Stimulated activated CD4-positive, alpha-beta T cell treated with anti-CD3 and anti-CD28 coated beads, TNF-alpha, amount 100 ng/mL, for 1 hour (primary cell): ENCODE measurements around the gene HOXD13.

Experiments used
- DNase-seq, 3 donors: peaks; one replicate each; pipeline ENCODE4 v3.0.0-alpha.2; 2020; ENCODE audit warnings: low read depth in 3 of 3, low spot score in 1 of 3

The HOXD13 gene

GRCh38 chr2:176092270-176093144, at the start of gene HOXD13:
Gene HOXD13, plus strand, starts transcription at chr2:176092721. Its CDS starts 170 bp downstream, at chr2:176092891.
- DNase-seq, result no peak

DNA sequence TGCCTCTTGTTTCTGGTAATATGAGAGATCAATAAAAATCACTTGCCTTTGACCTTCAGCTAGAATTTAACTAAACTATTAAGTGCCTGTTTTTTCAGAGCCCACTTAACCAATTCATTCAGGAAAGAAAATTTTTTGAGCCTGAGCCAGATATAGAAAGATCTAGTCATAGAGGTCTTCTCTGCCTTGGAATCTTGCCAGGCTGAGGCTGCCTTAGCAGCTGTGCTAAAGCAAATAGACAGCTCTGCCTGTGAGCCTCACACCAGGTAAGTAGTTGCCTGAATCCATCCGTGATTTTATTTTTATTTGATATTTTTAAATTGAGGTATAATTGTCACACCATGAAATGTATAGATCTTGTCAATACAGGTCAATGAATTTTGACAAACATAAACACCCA, 36.1 kb upstream of the HOXD13 start:
- no peak for DNase-seq

DNA sequence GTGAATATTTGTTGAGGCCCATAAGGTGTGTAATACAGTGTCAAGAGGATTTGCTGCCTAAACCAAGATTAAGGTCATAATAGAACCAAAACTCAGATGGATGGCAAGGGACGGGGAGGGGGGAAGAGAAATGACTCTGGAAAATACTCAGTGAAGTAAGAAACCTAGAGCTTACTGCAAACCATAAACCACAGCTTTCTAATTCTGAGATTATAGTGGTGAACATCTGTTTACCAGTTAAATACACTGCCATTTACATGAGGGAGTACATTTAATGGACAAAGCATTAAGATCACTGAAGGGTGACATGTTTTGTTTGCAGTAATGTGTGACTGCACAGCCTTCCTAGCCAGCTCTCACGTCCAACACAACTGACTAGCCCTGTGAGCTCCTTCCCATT, 28.6 kb upstream of the HOXD13 start:
- no peak for DNase-seq

GRCh38 chr2:176066645-176067588, 25.6 kb upstream of the HOXD13 start:
- no peak for DNase-seq

GRCh38 chr2:176067589-176068418, 24.7 kb upstream of the HOXD13 start:
- no peak for DNase-seq

DNA sequence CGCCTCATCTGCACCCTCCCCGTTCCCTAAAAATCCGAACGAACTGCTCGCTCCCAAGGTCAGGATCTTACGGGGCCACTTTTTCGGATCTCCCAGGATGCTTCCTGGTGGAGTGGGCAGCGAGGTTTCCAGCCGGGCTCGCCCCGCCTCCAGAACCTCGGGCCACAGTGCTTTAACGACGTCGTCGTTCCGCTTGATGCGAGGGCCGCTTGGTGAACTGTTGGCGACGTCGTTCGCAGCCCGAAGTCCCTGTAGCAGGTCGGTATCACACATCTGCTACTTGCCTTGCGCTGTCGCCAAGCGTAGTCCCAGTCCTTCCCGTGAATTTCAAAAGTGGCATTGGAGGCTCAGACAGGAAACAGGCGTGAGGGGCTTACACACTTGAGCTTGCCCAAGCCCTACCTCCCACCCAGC, 24.1 kb upstream of the HOXD13 start:
- DNase-seq, result no peak

DNA sequence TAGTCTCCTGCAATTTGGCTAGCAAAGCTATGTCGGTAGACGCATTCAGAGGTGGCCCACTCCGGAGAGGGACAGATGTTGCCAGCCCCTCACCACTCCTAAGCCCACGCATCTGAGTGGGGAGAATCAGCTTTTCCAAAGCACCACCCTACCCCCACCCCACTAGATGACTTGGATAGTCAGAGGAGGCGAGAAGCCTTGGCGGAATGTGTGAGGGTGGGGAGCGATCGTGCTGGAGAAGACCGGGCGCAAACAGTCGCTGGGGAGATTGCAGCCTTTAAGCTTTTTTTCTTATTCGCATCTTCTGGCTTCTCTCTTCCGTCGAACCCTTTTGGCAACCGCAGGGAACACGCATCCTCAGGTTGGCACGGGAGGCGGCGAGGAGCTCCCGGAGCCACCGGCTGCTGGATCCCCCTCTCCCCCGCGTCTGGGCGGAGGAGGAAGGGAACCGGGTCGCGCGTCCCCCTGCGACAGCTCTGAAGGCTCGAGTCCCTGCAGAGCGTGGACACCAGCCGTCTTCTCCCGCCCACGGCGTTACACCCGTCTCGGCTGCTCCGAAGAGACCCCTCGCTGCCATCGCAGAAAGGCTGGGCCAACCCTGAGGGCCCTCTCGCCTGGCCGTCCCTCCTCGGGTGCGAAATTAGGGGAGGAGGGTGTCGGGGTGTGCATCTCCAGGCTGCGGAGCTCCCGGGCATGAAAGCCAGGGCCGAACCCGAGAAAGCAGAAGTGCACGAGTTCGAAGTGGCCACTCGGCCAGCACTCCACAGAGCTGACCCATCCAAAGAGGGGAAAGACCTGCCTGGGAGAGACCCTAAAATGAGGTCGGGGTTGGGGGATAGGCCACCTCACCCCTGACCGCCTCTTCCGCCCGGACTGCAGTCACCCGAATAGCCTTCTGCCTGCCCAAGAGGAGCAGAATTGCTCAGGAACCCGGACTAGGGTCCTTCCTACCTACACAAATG, 20.9 kb upstream of the HOXD13 start:
- no peak for DNase-seq

DNA sequence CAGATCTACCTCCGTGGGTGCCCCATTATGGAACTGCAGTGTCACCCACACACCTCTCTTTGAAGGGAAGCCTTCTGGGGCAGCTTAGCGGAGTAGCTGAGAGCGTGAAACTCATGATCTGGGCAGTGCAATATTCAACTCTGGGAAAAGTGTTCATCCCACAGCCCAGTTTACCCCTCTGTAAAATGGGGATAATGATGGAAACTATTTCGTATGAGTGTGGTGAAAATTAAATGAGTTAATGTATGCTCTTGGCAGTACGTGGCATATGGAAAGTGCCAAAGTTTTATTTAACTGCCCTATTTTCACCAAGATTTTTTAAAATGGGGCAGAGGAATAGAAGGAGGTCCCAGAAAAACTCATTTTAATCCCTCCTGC, 20.2 kb upstream of the HOXD13 start:
- DNase-seq, result no peak

DNA sequence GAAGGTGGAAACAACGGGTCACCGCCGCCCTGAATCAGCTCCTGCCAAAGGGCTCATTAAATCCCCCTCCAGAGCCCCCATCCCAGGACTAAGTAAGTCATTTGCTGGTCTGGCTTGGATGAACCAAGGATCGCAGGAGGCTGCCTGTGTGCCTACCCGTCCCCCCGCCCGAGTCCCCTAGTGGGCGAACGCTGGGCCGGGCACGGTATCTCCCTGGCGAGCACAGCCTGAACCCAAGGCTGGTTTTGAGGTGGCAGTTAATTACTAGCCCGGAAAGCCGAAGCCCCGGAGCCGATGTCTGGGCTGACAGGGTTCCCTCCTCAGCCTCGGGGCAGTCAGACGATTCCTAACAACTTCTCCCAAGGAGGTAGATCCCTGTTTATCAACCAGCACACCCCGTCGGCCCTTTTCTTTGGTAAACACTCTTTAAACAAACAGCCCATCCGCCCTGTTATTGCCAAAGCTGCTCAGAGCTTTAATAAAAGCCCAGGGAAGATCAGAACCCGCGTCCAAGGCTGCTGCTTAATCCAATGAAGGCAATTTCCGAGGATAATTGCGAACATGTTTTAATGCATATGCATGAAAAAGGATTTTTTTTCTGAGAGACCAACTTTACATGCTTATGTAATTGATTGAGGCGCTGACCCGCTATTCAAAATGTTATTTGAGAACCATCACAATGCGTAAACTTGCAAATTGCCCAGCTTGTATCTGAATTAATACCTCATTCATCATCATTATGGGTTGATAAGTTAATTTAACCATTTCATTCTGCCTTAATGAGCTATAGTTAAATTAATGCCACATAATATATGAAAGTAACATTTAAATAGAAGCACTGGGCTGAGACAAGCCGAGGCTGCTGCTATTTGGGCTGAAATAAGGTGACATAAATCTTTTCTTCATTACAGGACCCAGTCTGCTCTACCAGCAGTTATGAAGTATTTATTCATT, 19.3 kb upstream of the HOXD13 start:
- DNase-seq, result no peak

- no peak for DNase-seq
Measured at GRCh38 chr2:176074919-176075425, 17.5 kb upstream of the HOXD13 start.

- DNase-seq, result no peak
Measured at GRCh38 chr2:176075481-176075880, 17.0 kb upstream of the HOXD13 start.

DNA sequence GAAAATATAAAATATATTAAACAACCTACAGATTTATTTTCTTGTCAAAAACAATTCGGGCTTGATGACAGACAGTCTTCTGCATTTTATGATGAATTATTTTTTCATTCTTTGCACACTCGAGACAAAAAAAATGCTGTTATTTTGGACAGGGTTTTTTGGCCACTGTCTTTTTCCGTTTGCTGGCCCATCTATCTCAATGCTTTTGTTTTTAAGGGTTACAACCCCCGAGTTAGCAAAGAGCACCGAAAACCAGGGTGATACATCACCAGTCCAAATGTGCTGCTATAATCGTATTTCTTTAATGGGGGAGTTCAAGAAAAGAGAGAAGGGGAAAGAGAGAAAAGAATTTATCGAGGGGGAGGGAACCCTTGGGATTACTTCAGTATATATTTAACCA, 16.5 kb upstream of the HOXD13 start:
- no peak for DNase-seq

GRCh38 chr2:176076796-176077195, 15.7 kb upstream of the HOXD13 start:
- DNase-seq, result no peak

- DNase-seq, result no peak
Measured at GRCh38 chr2:176078541-176079284, 13.8 kb upstream of the HOXD13 start.

DNA sequence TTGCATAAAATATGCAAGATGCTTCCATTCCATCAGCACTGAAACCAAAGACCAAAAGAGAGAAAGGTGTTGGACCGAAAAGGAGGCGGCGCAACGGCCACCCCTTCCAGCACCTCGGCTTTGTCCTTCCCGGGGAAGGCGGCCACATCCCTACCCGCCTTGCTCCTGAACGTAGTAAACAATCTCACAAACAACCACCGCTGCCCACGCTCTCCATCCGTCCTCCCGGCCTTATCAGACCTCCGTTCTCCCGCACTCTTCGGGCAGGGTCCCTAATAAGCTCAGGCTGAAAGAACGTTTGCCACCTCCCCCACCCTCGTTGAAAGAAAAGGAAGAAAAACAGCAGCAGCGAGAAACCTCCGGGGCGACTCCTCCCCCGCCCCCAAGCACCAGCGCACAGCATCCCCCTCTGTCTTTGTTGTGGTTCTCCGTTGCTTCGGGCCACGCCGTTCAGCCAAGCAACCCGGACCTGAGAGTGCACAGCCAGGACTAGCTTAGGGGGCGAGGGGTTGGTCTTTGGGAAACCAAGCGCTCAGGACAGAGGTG, 13.2 kb upstream of the HOXD13 start:
- DNase-seq, result no peak

- no peak for DNase-seq
Measured at GRCh38 chr2:176079831-176080539, 12.5 kb upstream of the HOXD13 start.
